GM21367 (cell line): ENCODE data around the gene HOXB1.
"Not testable (repeated sequence)": the region's sequence is repeated elsewhere in the genome, so short reads cannot be mapped to it uniquely, and the experiment has no call there.

Experiments
- ATAC-seq: cut with Tn5 transposase; IDR thresholded peaks from one replicate; pipeline ENCODE4 v1.9.1; 2021; ENCODE audit not compliant: unreplicated experiment

HOXB1 gene

DNA sequence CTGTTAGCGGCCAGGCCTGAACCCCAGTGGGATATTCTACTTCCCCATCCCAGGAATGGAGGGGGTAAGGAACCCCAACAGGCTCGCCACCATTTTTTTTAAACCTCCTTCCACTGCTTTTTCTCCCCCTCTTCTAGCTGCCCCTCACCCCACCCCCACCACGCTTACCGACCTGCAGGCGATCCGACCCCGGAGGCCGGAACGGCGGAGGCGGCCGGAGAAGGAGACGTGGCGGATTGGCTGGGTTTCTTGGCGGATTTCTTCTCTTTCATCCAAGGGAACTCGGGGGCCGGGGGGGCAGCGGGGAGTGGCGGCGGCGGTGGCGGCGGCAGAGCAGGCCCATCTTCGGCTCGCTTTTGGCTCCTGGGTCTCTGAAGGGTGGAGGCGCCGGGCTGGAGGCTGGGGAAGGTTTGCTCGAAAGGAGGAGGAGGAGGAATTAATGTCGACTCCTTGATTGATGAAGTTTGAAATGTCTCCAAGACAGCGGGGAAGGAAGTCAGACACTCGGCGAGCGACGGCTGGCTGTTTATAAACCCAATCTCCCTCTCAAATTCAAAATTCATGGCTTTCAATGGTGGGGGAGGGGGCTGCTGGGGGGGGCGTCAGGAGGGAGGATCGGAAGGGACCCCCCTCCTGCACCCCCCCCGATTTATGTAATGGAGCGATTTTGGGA is 13.7 kb upstream of the HOXB1 start:
- ATAC-seq, result no peak

DNA sequence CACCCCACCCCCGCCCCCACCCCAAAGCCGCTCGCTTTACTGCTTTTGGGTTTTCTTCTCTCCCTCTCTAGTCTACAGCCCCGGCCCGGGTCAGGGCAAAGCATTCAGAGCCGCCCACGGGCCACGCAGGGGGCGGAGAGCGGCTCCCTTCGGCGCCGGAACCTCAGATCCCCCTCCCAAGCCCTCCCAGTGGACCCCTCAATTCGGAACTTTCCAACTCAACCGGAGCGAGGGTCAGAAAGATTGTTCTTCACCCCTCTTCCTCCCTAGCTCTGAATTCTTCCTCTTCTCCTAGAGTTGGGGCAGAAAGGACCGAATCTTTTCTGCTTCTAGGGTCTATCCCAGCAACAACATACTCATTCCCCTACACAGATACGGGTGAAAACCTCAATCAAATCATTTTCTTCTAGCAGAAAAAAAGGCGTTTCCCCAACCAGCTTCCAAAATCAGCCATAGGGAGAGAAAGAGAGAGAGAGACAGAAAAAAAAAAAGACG is 13.1 kb upstream of the HOXB1 start:
- ATAC-seq, result no peak

DNA sequence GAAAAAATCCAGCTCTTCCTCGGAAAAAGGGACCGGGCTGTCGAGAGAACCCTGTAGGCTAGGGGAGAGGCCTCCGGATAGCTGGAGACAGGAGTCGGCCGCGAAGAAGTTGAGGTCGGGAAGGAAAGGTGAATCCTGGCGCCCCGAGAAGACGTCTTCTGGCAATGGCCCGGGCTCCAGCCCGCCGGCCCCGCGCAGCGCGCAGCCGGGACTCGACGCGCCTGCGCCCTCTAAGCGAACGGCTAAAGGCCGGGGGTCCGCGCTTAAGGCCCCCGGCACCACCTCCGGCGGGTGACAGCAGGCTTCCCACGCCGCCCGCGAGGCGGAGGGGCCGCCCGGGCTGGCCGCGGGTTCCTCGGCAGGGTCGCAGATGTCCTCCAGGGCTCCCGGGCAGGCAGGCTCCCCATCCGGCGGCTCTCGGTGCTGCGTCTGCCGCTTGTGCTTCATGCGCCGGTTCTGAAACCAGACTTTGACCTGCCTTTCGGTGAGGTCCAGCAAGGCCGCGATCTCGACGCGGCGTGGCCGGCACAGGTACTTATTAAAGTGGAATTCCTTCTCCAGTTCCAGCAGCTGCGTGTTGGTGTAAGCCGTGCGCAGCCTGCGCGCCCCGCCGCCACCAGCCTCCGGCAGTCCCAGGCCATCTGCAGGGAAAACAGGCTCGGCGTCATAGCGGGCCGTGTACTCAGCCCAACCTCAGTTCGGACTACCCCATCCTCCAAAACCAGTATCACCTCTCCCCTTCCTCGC is 12.5 kb upstream of the HOXB1 start:
- no peak for ATAC-seq

DNA sequence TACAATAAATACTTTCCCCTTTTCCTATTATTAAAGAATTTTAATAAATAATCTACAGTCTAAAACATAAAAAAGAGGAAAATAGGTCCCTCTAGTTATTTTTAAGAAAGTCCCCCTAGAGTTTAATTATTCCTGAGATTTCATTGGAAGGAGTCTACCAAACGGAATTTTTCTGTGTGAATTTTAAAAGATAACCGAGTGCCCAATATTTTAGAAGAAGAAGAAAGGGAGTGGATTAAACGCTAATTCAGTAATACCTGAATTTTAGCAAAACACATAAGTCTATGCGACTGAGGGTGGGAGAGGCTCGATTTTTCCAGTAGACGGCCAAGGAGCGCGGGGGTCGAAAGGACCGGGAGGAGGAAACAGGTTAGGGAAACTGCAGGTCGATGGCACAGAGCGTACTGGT is 11.9 kb upstream of the HOXB1 start:
- ATAC-seq, result no peak

DNA sequence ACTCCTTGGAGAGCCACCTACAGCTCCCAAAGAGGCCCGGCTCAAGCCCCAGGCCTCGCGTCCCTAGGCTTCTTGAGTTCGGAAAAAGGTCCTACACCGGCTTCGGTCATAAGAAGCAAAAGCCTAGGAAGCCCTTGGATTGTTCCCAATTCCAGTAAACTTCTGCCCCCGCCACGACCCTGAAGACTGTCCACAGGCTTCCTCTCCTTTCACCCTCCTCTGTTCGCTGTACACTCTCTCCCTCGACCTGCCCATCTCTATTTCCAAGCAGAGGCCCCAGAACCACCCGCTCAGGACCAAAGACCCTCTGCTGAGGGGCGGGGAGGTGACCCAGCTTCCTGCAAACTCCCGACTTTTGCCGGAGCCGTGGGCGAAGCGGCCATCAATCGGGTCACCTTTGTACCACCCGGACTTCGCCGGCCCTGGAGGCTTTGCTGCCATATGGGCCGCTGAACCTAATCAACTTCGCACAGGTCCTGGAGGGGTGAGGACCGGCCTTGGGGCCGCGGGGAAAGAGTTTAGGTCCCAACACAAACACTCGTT is 11.4 kb upstream of the HOXB1 start:
- ATAC-seq, result no peak

DNA sequence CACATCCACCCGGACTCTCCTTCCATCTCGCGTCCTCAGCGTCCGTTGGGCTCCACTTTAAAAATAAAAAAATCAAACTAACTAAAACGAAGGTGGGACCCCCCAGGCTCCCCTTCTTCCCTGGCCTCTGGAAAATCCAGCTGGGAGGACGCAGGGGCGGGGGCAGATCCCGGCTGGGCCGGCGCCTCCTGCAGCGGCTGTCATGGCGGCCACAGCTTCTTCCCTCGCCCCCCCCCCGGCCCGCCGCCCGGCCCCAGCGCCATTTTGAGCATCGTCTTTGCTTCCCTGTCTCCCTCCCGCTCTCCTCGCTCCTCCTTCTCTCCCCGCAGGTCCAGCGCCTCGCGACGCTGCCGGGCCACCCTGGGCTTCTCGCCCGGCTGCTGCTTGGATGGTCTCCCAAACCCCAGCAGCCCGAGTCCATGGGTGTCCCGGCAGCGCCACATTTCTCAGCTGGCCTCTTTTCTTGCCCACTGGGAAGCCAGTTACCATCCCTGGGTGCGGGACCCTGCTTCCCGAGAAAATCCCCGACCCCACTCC is 10.8 kb upstream of the HOXB1 start:
- ATAC-seq, result no peak

DNA sequence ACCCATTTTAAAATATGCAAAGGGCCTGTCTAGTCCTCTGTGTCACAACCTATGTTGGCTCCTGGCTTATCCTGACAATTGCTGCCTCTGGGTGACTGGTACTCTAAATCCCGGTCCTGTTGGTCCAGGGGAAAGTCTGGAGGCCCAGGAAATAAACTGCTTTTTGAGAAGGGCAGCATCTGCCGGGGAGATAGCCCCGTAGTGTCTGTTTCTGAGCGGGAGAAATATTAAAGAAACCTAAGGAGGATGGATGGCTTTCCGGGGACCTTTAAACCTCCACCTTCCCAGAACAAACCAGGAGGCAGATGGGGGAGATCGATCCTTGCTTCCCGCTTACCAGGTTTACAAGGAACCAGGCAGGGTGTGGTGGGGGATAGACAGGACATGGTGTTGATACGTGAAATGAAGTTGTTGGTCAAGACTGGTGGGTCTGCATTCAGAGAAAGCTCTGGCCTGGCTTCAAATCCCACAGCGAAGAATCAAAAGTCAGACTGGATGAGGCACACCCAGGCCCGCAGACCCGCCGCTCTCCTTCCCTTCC is 10.3 kb upstream of the HOXB1 start:
- ATAC-seq, result no peak

DNA sequence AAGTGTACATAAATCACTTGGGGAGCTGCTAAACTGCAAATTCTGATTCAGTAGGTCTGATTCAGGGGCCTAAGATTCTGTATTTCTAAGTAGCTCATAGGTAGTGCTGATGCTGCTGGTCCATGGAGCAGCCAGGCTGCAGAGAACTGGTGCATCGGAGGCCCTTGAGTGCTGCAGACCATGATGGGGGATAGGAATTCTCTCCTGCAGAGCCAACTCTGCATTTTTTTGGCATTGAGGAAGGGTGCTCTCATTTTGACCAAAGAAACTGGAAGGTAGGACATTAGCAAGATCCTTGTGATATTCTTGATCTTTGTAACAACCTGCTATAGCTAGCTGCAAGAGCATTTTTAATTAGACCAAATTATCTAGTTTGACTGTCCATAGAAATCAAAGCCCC is 9.4 kb upstream of the HOXB1 start:
- no peak for ATAC-seq

DNA sequence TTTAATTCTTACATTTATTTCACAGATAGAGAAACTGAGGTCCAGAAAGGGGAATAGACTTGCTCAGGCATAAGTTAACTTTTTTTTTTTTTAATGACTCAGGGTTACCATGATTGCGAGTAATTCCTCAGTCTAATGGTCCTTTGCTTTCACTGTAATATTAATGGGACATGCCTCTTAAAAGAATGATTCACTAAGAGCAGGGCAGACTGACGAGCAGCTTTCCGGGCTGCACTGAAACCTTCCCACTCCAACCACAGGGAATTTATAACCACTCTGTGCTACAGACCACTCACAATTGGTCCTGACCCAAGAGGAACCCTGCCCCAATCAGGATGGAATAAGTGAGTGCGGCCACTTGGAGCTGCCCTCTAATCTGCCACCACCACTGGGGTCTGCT is 8.4 kb upstream of the HOXB1 start:
- no peak for ATAC-seq

DNA sequence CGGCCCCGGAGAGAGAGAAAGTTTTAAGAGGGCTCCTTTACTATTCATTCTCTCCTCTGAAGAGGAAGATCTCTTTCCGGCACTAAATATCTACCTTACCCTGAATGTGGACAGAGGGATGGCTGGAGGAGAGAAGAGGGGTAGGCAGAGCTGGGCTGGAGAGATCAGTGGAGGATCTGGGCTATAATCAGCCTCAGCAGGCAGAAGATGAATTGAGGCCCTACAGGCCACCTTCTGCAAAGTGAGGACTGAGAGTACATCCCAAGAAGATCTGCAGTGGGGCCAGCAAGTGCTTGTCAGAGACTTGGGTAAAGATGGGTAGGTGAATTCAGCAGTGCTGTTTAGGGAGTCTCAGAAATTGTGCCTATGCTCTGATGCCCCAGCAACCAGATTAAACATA is 6.5 kb upstream of the HOXB1 start:
- no peak for ATAC-seq

DNA sequence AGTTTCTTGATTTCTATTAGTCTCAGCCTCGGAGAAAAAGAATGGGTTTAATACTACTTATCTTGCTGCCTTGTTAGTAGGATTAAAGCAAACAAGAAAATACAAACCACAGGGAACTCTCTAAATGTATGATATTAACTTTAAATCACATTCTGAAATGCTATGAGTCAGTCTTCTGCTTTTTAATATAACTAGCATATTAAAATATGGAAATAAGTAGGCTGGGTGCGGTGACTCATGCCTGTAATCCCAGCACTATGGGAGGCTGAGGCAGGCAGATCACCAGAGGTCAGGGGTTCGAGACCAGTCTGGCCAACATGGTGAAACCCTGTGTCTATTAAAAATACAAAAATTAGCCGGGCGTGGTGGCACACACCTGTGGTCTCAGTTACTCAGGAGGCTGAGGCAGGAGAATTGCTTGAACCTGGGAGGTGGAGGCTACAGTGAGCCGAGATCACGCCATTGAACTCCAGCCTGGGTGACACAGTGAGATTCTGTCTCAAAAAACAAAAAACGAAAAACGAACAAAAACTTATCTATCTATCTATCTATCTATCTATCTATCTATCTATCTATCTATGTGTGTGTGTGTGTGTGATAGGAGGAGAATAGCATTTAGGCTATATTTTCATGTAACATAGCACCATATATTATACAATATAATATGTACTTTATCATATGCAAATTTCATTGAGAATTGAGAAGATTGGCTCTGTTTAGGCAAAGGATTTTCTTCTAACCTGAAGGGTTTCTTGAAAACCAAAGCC is 5.2 kb upstream of the HOXB1 start:
- ATAC-seq, result not testable (repeated sequence)

DNA sequence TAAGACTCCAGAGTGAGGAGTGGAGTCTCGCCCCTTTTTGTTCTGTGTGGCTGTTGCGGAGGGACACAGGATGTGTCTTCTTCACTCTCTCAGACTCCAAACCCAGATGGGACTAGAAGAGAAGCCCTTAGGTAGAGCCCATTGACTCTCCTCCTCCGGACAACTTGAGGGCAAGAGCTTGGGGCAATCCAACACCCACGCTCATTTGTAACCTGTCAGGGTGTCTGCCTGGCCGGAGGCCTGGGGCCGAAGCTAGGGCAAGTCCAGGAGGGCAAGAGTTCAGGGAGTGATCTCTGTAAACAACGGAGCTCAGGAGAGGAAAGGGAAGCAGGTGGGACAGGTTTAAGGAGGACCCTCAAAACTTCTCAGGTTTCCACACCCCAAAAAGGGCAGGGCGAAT is 1.4 kb upstream of the HOXB1 start:
- ATAC-seq, result no peak

DNA sequence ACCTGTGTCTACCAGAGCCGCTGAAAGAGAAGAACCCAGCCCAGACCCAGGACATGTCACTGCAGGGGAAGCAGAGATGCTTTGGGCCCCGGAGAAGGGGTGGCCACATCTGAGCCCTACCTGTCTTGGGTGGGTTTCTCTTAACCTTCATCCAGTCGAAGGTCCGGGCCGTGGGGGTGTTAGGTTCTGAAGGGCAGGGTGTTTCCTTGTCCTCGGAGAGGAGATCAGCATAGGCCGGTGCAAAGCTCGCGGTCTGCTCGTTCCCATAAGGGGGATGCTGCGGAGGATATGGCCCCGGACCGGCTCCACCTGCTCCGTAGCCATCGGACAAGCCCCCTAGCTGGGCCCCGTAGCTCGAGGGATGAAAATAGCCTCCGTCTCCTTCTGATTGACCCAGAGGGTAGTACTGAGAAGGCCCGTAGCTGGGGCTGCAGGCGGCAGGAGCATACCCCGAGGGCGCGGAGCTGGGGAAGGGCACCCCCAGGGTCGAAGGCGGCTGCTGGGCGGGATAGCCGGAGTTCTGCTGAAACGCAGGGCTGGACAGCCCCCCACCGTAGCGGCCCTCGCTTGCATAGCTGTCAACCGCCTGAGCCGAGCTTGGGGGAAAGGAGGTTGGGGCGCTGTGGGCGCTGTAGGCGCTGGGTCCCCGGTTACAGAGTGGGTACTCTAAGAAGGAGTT is 464 bp downstream of the HOXB1 start:
- ATAC-seq, result no peak

DNA sequence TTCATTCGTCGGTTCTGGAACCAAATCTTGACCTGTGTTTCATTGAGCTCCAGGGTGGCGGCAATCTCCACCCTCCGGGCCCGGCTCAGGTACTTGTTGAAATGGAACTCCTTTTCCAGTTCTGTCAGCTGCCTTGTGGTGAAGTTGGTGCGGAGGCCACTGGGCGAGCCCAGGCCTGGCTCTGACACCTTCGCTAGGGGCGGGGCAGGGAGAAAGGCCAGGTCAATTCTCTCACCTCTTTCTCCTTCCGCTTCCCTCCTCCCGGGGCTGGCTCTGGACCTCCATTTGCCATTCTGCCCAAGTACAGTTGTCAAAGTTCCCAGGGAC is 1.2 kb downstream of the HOXB1 start:
- ATAC-seq, result no peak

DNA sequence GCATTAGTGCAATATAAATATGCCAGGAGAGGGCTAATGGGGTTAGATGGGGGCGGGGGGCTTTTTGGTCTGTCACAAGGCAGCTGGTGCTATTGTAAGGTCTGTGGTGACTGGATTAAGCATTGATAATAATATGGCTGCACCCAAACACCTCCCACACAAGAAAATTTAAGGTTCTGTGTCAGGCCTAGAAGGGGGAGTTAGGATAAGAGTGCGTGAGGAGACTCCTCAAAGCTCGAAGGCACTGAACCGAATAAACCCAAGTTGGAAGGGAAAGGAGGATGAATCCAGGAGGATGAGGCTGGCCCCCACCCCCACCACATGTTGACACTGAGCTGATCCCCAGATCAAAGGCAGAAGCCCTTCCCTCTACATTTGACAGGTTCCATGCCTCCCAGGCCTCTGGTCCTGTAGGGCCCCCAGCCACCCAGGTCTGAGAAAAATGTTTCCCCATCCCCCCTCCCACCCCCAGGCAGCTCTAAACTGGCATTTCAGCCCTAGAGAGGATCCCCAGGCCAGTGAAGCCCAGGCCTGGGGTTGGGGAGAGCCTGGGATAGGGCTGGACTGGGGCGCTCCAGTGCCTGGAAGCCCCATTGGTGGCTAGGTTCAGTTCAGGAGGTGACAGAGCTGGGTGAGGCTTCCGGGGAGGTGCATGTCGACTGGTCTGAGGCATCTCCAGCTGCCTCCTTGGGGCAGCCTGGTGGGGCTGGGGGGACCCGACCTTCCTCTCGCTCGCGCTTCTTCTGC is 1.7 kb downstream of the HOXB1 start:
- ATAC-seq, result no peak

DNA sequence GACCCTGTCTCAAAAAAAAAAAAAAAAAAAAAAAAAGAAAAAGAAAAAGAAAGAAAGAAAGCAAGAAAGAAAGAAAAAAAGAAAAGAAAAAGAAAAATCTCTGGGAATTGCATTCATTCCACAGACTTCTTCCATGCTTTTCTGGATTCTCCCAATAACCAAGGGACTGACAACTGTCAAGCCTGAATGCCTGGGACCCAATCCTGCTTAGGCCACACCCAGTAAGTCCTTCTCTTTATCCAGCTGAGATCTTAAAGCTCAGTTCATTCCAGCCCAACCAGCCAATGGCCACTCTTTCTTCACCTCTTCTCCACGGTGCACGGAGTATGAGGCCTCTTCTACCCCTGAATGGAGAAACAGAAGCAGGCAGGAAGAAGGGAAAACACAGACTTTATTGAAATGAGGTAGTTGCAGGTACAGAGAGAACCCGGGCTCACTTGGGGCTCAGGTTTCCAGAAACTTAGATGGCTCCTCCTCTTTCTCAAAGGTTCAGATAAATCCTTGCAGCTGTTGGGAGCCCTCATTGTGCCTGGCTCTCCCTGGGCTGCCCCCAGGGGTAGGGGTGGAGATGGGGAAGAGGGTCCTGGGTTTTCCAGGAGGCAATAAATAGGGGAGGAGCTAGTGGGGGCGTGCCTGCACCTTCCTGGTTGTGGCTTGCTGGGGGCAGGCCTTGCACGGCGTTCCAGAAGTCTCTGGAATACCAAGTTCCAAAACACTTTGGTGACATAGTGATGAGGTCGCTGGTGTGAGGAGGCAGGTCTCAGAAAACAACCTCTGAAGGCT is 2.5 kb downstream of the HOXB1 start:
- no peak for ATAC-seq

DNA sequence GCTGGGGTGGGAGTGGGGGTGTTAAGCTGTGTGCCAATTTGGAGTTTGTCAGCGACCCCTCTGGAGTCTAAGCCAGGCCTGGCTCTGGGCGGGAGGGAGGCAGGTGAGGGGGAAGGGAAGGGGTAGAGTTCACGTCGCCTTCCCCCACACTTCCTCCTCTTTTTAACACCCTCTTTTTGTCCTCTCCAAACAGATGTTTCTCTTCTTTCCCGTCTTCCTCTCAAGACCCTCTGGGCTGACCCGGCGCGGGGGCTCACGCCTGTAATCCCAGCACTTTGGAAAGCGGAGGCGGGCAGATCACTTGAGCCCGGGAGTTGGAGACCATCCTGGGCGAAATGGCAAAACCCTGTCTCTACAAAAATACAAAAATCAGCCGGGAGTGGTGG is 3.3 kb downstream of the HOXB1 start:
- no peak for ATAC-seq

DNA sequence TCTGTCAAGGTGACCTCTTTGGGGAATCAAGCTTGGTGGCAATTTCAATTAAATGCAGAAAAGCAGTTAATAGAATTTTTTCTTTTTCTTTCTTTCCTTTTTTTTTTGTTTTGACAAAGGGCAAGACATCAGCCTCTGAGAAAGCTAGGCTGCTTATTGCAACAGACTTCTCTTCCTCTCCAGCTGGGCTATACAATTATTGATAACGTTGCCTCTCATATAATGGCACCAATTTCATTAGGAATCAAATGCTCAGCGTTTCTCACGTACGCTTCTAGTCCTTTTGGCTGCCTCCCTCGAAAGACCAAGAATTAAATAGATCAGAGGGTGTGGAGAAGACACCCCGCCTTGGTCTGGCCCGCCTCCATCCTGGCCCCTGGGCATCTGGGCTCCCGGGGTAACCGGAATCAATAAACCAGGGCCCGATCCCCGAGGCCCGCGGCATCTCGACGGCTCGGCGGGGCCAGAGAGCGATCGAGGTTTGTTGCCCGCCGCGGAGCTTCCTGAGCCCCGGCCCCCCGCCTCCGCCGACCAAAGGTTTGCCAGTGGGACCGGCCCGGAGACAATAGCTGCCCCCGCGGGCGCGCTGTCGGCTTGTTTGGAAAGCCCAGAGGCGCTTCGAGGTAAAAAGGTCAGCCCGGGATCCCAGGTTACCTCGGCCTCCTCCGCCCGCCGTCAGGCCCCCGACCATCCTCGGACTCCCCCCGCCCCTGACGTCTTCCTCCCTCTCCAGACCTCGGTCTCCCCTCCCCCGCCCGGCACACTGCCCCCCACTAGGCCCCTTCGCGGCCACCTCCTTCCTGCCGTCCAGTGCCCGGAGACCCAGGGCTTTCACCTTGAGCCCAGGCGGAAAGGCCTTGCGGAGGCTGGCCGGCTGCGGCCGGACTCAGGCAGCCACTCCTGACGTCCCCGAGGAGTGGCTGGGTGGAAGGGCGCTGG is 3.9 kb downstream of the HOXB1 start:
- no peak for ATAC-seq
